ENCODE results near the gene CKB.

DNA sequence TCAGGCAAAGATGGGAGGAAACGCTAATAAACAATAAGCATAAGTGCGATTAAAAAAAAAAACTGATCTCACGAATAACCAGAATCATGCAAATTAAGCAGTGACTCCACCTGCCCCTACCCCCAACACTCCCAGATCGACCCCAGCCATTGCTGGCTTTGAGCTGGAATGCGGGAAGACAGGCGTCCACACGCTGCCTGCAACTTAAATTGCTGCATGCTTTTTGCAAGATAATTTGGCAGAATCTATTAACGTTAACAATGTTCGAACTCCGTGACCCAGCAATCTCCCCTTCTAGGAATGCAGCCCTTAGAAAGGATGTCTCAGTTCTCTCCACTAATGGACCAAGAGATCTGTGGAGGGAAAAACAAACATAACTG, 935 bp upstream of the CKB start:
- TF ChIP-seq, protein P1, sequence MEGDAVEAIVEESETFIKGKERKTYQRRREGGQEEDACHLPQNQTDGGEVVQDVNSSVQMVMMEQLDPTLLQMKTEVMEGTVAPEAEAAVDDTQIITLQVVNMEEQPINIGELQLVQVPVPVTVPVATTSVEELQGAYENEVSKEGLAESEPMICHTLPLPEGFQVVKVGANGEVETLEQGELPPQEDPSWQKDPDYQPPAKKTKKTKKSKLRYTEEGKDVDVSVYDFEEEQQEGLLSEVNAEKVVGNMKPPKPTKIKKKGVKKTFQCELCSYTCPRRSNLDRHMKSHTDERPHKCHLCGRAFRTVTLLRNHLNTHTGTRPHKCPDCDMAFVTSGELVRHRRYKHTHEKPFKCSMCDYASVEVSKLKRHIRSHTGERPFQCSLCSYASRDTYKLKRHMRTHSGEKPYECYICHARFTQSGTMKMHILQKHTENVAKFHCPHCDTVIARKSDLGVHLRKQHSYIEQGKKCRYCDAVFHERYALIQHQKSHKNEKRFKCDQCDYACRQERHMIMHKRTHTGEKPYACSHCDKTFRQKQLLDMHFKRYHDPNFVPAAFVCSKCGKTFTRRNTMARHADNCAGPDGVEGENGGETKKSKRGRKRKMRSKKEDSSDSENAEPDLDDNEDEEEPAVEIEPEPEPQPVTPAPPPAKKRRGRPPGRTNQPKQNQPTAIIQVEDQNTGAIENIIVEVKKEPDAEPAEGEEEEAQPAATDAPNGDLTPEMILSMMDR (IDR thresholded peaks at IDR 0.05; ENCODE audit: insufficient read depth, low read depth, low read length), result no peak
- no peak for TF ChIP-seq EZH2 (IDR thresholded peaks at IDR 0.05; ENCODE audit: insufficient read depth, low read length)

Measured in astrocyte (in vitro differentiated cells and primary cell).